Measurements from ENCODE around the gene IQGAP2.

IQGAP2 gene

DNA sequence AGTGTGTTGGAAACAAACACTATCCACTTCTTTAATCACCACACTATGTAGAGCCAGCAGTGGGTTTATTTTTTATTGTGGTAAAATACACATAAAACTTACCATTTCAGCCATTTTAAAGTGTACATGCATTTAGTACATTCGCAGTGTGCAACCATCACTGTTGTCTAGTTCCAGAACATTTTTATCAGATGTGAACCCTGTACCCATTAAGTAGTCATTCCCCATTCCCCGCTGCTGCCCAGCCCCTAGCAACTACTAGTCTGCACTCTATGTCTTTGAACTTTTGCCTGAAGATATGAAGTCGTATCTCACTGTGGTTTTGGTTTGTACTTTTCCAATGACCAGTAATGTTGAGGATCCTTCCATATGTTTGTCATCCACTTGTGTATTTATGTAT, 282.6 kb downstream of the IQGAP2 start:
- no peak for DNase-seq (ENCODE audit: low read depth in 3 of 3)

DNA sequence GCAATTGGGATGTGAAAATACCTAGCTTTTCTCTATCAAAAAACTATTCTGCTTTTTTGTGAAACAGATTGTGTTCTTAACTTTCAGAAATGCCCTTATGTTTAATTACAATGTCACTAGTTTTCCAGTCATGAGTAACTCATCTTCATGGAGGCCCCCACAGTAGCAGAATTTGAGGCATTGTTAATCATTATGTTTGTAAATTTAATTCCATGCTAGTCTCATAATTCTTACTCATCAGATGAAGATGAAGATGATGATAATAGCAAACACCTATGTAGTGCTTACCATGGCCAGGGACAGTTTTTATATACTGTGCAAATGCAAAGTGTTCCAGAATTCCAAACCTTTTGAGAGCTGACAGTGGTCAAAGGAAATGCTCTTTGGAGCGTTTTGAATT, 285.1 kb downstream of the IQGAP2 start:
- DNase-seq (ENCODE audit: low read depth in 3 of 3), result no peak

DNA sequence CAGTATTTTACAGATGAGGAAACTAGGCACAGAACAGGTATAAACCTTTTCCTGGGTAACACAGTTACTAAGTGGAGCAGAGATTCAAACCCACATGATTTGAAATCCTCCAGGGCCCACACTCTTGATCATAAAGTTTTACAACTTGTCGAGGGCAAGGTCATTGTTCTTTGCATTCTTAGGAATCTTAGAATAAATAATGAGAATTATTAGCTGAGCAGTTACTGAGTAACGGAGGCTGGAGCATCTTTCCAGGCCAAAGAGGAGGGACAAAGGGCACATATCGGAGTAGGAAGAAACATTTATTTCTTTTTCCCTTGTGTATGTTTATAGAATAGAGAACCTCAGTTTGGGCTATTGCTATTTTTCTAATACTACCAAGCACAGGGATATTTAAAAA, 285.8 kb downstream of the IQGAP2 start:
- DNase-seq (ENCODE audit: low read depth in 3 of 3), result no peak

DNA sequence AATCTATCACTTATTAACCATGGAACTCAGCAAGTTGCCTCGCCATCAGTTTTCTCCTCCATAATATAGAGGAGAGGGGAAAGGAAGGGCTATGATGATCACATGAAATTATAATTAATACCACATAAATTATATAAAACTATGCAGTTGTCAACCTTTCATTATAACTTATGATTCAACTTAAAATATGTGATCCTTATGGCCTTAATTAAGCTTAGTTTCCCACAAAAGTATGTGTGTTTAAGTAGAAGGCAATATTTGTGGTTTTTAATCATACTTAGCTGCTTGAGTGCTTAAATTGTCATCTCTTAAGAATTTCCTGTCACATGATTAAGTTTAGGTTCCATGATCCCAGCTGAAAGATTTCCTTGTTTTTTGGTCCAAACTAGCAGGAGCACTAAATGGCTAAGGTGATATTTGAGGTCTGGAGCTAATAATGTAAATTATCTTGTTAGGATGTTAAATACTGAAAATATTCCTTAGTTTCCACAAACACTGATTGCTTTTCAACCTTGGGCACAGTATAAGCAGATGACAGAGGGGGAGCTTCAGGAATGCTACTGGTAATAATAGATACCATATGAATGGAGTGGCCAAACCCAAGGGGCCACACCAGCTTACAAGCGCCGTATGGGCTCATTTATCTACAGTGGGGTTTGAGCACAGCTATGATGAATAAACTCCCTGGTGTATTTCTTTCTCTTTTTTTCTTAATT, 286.4 kb downstream of the IQGAP2 start:
- DNase-seq (ENCODE audit: low read depth in 3 of 3), result no peak

DNA sequence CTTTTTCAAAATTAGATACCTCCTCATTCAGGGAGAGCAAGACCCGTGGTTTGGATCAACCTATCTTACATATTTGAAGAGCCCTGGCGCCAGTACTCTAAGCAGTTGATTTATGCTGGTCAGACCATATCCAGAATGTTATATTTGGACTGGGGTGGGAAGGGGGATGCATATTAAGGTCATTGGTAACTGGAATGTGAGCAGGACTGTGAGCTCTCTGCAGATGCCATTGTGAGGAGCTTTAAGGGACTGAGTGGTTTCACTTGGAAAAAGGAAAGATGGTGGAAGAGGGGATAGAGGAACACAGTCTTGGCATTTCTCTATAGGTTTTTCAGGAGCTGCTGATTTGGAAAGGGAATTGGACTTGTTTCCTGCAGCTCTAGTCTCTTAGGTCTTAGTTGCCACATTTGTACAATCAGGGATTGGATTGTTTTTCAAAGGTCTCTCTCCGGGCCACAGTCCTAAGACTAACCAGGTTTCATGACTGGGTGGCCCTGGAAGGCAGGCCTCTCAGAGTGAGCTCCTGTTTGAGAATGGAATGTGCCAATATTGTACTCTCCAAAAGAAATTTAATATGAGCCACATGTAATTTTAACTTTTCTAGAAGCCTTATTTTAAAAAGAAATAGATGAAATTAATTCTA, 287.1 kb downstream of the IQGAP2 start:
- DNase-seq (ENCODE audit: low read depth in 3 of 3), result no peak

DNA sequence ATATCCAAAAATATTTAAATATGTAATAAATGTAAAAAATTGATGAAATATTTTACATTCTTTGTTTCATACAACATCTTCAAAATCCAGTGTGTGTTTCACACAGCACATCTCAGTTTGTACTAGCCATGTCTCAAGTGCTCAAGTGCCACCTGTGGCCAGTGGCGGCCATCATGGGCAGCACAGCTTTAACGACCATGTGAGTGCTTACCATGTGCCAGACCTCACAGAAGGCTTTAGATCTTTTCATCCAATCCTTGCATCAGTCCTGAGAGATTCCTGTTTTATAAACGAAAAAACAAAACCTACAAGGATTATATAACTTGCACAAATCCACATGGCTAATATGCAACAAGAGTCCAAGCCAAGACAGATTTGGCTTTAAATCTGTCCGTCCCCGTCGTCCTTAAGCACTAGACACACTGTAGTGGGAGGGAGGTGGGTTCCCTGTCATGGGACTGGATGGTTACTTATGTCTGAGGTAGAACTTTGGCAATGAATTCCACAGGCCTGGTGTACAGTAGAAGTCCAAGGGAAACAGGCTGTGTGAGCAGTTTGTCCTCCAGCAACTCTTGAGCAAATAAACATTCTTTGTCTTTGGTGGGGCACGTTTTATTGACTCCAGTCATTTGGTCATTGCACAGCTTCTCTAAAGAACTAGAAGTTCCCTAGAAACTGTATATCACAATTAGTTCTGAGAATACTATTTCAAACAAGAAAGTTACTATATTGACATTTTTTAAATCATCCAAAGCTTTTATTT, 287.8 kb downstream of the IQGAP2 start:
- no peak for DNase-seq (ENCODE audit: low read depth in 3 of 3)

DNA sequence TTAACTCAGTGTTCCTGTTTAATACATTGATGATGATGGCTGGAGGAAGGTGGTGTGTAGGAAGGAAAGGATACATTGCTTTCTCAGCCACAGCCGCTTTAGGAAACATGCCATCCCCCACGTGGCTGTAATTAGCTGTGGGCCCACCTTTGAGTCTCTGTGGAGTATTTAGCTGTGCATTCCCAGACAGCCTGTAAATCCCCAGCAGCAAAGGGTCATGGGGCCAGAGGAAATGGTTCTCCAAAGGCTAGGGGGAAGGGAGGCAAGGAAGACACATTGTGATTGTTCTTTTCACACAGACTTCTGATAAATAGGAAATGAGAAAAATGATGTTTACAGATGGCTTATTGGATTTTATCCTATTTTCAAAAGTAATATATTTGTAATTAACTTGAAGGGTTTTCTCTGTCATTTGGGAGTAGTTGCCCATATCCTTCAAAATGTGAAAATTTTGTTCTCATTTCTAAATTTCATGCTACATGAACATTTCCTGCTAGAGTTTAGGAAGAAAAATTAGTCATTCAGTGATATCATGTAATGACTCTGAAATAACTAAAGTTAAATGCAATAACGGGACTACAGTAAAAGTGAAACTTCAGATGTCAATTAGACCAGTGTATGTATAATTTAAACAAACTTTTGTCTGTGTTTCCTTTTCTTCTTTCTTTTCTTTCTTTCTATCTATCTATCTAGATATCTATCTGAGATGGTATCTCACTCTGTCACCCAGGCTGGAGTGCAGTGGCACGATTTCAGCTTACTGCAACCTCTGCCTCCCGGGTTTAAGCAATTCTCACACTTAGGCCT, 288.6 kb downstream of the IQGAP2 start:
- no peak for DNase-seq (ENCODE audit: low read depth in 3 of 3)

DNA sequence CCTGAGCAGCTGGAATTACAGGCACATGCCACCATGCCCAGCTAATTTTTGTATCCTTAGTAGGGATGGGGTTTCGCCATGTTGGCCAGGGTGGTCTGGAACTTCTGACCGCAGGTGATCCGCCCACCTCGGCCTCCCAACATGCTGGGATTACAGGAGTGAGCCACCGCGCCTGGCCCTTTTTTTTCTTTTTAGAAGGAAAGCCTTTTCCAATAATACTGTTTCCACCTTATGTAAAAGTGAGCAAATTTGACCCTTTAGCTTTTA, 289.1 kb downstream of the IQGAP2 start:
- DNase-seq (ENCODE audit: low read depth in 3 of 3), result no peak

DNA sequence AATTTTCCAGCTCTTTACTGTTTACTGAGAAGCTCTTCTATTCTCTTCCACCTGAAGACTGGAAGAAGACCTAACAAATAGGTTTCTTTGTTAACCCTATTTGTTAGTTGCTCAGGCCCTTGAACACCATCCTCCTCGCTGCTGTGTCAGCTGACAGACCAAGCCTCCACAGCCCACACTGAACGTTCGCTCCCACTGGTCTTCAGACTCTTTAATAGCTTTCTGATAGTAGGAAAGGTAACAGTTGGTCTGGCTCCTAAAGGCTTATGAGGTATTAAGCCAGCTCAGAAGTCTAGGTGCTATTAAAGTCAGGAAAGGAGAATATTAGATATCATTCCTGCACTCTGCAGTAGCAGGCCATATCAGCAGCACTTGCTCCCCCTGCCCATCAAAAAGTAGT, 289.6 kb downstream of the IQGAP2 start:
- no peak for DNase-seq (ENCODE audit: low read depth in 3 of 3)

DNA sequence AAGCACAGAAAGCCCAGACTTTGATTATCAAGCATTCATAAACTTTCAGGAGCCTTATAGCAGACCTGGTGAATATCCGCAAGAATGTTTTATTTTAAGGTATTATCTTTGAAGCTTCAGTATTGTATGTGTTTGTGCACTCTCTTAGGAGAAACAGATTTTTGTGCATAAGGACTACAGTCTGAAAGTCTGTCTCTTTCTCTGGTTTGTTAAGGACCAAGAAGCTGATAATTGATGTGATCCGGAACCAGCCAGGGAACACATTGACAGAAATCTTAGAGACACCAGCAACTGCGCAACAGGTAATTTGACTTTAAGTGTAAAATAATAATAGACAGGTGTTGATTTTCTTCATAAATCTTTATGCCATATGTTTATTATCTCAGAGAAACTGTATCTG, 290.1 kb downstream of the IQGAP2 start:
- no peak for DNase-seq (ENCODE audit: low read depth in 3 of 3)

DNA sequence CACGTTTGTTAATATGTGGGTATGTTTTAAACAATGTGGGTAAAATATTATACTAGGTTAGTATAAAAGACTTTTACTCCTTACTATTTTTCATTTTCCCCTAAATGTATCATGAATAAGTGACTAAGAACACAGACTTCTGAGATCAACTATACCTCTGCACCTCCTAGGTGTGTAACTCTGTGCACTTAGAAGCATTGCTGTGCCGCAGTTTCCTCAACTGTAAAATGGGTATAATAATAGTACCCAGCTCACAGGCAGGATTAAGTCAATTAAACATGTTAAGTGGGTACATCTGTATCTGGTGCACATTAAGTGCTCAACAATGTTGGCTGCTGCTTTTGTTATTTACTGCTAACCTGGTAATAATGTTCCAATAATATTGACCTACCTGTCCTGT, 291.2 kb downstream of the IQGAP2 start:
- no peak for DNase-seq (ENCODE audit: low read depth in 3 of 3)

DNA sequence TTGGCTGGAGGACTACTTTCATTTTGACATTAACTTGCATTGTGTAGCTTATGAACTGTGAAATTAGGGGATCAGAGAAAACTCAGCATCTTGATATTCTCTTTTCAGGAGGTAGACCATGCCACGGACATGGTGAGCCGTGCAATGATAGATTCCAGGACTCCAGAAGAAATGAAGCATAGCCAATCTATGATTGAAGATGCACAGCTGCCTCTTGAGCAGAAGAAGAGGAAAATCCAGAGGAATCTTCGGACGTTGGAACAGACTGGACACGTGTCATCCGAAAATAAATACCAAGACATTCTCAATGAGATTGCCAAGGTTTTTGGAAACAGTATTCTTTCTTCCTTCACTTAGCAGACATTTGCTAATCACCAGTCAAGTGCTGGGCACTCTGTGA, 292.3 kb downstream of the IQGAP2 start:
- no peak for DNase-seq (ENCODE audit: low read depth in 3 of 3)

DNA sequence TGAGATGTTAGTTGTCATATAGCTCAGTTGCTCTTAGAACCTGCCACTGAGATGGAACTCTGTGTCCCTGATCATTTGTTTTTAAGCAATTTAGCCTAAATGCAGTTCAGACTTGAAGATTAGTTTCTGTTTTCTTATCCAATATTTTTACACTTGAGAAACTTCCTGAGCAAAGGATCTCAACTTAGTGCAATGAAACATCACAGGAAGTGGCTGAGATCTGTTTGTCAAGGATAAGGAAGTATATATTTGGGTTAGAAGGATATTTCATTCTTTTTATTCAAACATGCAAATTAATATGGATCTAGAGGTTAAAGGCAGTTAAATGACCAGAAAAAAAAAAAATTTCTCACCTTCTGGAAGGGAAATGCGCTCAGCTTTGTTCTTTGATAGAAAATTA, 293.2 kb downstream of the IQGAP2 start:
- DNase-seq (ENCODE audit: low read depth in 3 of 3), result no peak

DNA sequence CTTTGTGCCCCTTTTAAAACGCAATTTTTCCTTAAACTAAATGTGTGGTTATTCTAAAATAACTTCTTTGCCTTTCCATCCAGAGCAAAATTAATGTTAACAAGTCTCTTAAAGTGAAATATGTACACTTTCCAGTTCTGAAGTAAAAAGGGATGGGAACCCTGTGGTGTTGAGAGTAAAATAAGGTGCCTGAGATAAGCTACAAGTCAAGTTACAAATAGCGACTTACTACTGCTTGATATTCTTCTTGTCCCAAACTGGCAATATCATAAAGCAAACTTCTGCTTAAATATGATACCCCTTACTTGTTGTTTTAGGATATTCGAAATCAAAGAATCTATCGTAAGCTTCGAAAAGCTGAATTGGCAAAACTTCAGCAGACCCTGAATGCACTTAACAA, 294.6 kb downstream of the IQGAP2 start:
- DNase-seq (ENCODE audit: low read depth in 3 of 3), result no peak

DNA sequence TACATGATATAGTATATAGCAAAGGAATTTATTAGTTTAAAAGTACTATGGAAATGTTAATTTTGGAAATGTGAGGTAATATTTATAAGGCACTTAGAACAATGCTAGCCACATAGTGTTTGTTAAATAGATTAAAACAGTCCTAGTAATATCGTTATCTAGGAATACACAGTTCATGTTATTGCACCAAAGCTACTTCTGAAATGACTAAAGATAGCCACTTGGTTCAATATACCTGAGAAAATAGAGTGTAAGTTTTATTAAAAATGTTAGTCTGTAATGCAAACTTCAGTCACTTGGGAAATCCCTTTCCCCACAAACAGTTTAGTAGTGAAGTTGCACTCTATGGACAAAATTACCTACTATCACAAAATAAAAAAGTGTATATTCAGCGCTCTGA, 297.5 kb downstream of the IQGAP2 start:
- no peak for DNase-seq (ENCODE audit: low read depth in 3 of 3)

DNA sequence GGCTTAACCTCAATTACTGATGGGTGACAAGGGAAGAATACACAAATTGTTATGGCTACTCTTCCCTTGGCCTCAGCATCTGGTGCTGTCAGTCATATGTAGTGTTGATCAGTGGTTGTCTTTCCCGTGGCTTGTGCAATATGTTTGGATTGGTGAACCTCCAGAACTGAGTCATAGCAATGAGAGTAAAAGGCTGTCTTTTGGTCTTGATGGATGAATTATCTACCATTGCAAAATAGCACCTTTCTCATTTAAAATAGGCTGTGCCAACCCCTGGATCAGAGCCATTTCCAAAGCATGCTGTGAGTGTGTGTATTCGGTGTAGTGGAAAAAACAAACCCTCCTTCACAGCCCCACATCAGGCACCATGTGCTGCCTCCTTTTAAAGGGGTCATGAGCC, 298.2 kb downstream of the IQGAP2 start:
- no peak for DNase-seq (ENCODE audit: low read depth in 3 of 3)

DNA sequence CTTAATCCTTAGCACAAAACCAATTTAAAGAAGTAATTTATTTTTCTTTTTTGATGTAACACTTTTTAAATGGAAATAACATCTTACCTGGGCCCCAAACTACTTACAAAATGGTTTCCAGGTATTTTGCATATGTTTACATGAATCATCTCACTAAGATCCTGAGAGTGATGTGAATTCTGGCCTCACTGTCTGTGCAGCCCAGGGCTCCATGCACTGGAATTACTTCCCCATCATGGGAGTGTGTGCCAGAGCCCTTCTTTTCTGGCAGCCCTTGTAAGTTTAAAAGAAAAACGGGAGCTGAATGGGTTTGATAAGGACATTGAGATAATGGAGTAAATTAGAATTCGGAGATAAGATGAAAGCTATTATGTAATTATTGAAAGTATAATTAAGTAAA, 300.6 kb downstream of the IQGAP2 start:
- no peak for DNase-seq (ENCODE audit: low read depth in 3 of 3)

DNA sequence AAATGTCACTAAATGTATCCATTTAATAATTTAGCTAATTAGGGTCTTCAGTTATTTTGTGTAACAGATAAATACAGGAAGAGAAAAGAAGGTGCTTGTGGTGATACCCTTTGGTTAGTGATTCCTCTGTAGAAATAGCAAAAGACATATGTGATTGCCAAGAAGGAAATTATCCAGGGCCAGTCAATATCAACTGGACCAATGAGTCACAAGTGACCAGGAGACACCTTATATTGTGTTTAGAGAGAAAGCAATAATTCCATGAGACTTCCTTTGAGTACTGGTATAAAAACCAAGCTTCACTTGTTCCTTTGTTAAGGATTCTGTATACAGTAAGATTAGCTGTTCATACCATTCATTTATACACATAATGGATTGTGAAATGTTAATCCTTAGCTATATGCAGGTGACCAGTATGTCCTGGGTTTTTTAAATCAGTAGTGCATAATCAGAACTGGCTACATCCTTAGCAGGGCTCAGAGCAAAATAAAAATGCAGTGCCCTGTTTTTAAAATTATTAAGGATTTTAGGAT, 301.1 kb downstream of the IQGAP2 start:
- no peak for DNase-seq (ENCODE audit: low read depth in 3 of 3)

DNA sequence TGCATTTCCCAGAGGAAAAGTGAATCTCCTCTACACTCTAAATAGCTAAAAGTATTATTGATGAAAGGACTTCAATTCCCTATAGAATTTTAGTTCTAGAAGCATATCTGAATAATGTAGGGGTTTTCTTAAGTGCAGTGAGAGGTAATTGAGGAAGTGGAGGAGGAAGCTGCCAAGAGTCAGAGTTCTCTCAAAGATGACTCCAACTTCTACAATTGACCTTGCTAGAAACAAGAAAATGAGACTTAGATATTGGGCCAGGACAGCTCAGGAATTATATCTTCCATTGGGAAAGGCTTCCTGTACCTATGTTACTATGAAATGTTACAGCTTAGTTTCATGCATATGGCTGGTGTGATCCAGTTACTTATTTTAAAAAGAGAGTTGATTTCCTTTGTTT, 302.5 kb downstream of the IQGAP2 start:
- DNase-seq (ENCODE audit: low read depth in 3 of 3), result no peak

DNA sequence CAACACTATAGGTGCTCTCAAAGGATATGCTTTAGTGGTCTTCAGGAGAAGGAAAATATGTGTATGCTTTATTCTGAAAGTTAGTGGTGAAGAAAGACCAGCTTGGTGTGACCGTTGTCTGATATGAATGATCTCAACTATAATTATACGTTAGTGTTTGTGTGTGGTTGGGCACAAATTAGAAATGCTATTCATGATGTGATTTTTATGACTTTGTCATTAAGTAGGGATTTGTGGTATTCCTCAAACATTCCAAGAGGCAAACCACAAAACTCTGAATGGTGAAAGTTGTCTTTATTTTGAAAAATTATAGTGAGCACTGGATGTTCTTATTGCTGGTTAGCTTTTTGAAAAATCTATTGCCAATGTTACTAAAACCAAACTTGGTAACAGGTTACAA, 306.7 kb downstream of the IQGAP2 start:
- DNase-seq (ENCODE audit: low read depth in 3 of 3), result no peak

DNA sequence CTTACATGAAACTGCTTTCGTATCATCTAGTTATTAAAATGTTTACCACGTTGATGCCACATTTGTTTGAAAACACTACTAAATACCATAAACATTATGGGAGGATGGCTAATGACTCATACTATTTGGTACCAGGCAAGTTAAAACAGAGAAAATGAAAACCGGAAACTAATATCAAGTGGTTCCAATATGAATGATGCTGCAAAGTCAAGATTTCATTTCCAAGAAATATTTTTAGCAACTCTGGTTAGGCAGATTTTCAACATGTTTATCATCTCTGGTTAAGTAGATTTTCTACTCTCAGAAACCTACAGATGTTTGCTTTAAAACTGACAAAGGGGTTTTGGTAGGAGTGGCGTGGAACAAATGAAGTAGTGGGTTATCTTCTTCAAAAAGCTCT, 307.9 kb downstream of the IQGAP2 start:
- no peak for DNase-seq (ENCODE audit: low read depth in 3 of 3)

DNA sequence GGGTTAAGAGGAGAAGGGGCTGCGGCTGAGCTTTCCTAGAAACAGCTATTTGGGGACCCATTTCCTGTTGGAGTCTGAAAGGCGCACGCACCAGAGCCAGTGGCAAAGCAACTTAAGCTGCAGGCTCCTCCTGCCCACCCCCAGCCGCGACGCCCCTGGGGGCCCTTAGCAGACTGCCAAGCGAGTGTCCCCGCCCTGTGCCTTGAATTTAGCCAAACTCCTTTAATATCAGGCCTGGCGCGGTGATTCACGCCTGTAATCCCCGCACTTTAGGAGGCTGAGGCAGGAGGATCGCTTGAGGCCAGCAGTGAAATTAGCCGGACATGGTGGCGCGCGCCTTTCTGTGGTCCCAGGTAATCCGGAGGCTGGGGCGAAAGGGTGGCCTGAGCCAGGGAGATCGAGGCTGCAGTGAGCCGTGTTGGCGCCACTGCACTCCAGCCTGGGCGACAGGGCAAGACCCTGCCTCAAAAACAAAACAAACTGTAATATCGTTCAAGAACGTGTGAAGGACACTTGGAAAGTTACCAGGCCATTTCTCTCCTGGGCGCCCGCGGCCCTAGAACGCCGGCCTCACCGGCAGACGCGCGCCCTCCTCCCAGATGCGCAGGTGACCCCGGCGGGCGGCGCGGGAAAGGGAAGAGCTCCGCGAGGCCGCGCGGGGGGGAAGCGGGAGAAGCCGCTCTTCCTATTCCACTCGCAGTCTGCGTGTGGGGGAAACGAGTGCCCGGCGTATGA, 311.8 kb downstream of the IQGAP2 start:
- DNase-seq (ENCODE audit: low read depth in 3 of 3), result no peak

Measured in stimulated activated CD4-positive, alpha-beta T cell treated with anti-CD3 and anti-CD28 coated beads, TNF-alpha, amount 100 ng/mL, for 24 hours (primary cell).